Measurements from ENCODE around the gene RPS6KC1. TPM values are rescaled to one million over a fixed set of nuclear protein-coding genes. Genes with fewer than 3 reads are reported as not detected.

RPS6KC1 gene
- total RNA-seq, 1 experiment from 2014 or later, result 20.5 TPM

DNA sequence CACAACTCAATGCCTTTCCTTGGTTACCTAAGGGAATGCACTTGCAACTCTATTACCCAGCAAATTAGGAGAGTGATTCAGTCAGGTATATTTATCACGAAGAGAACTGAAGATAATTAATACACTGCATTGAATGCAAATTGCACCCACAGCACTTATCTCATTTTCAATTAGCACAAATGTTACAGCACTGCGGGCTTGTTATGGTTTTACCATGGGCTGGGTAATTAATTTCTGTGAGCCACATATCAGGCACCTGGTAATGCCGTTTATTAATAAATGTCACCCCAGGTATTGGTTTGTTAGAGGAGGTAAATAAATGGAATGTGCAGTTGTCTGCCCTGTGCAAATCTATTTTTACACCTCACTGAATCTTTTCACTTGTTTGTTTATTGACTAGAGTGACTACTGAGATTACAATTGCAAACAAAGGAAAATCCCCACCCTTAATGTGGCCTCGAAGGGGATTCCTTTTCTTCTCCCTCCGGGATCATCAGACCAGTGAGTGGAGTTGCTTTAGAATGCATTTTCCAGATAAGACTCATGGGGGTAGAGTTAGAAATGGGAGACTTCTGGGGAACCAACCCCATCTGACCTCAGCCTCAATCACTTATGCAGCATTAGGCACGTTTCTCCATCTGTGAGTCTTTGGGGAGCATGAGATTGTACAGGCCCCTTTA lies 269.3 kb downstream of the RPS6KC1 start:
- no peaks in the 10 kb centered on the region for H3K9me3 ChIP-seq (ENCODE audit: control insufficient read depth, insufficient read depth, low read depth, low read length)
- no peaks in the 10 kb centered on the region for H3K27me3 ChIP-seq (ENCODE audit: control insufficient read depth, insufficient read depth, low read length)
- no peaks in the 10 kb centered on the region for H3K4me1 ChIP-seq (ENCODE audit: control insufficient read depth, insufficient read depth, low read length)
- BruUV-seq (replicated peaks), result no TSS peak
- no peaks in the 10 kb centered on the region for H3K36me3 ChIP-seq (ENCODE audit: control insufficient read depth, insufficient read depth, low read length)
- intact Hi-C loops (cut with micrococcal nuclease; ENCODE audit: unreplicated experiment) (no loop called here), in situ Hi-C loops (cut with HindIII; ENCODE audit: low pct_unique_long_range_greater_than_20kb, low sequenced_read_pairs) (no loop called here)
- CTCF ChIA-PET, result no interaction called here
- H3K4me3 ChIP-seq (ENCODE audit: low read depth in 2 of 2, low read length in 2 of 2), result no peak overlapping the region
- ATAC-seq (no peak), DNase-seq (ENCODE audit: low read depth, low spot score) (no peak)
- TF ChIP-seq TCF7L2 (IDR thresholded peaks at IDR 0.05; ENCODE audit: low read depth, low read length), result no peak
- TF ChIP-seq, protein P1, sequence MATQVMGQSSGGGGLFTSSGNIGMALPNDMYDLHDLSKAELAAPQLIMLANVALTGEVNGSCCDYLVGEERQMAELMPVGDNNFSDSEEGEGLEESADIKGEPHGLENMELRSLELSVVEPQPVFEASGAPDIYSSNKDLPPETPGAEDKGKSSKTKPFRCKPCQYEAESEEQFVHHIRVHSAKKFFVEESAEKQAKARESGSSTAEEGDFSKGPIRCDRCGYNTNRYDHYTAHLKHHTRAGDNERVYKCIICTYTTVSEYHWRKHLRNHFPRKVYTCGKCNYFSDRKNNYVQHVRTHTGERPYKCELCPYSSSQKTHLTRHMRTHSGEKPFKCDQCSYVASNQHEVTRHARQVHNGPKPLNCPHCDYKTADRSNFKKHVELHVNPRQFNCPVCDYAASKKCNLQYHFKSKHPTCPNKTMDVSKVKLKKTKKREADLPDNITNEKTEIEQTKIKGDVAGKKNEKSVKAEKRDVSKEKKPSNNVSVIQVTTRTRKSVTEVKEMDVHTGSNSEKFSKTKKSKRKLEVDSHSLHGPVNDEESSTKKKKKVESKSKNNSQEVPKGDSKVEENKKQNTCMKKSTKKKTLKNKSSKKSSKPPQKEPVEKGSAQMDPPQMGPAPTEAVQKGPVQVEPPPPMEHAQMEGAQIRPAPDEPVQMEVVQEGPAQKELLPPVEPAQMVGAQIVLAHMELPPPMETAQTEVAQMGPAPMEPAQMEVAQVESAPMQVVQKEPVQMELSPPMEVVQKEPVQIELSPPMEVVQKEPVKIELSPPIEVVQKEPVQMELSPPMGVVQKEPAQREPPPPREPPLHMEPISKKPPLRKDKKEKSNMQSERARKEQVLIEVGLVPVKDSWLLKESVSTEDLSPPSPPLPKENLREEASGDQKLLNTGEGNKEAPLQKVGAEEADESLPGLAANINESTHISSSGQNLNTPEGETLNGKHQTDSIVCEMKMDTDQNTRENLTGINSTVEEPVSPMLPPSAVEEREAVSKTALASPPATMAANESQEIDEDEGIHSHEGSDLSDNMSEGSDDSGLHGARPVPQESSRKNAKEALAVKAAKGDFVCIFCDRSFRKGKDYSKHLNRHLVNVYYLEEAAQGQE (IDR thresholded peaks at IDR 0.05; ENCODE audit: insufficient read depth in 1 of 2, low read depth in 2 of 2, low read length in 1 of 2), result no peak
- TF ChIP-seq, protein P2, sequence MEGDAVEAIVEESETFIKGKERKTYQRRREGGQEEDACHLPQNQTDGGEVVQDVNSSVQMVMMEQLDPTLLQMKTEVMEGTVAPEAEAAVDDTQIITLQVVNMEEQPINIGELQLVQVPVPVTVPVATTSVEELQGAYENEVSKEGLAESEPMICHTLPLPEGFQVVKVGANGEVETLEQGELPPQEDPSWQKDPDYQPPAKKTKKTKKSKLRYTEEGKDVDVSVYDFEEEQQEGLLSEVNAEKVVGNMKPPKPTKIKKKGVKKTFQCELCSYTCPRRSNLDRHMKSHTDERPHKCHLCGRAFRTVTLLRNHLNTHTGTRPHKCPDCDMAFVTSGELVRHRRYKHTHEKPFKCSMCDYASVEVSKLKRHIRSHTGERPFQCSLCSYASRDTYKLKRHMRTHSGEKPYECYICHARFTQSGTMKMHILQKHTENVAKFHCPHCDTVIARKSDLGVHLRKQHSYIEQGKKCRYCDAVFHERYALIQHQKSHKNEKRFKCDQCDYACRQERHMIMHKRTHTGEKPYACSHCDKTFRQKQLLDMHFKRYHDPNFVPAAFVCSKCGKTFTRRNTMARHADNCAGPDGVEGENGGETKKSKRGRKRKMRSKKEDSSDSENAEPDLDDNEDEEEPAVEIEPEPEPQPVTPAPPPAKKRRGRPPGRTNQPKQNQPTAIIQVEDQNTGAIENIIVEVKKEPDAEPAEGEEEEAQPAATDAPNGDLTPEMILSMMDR (IDR thresholded peaks at IDR 0.05), result no peak
- no peak for TF ChIP-seq SIN3A (IDR thresholded peaks at IDR 0.05; ENCODE audit: borderline replicate concordance, insufficient read depth, low read depth, low read length)
- TF ChIP-seq POLR2AphosphoS5 (IDR thresholded peaks at IDR 0.05; ENCODE audit: low read depth, low read length), result no peak
- POLR2A ChIA-PET, result no interaction called here
- H3K27ac ChIP-seq (ENCODE audit: low read length), result no peak overlapping the region

Other genes with a start within 250 kb of the RPS6KC1 start
- not detected for gene SPATA45, start 203.6 kb upstream of the RPS6KC1 start, total RNA-seq (2021; ENCODE audit: unreplicated experiment)
- 21.4 TPM for gene FLVCR1, start 193.0 kb upstream of the RPS6KC1 start, total RNA-seq (2021; ENCODE audit: unreplicated experiment)
- 1.7 TPM for gene VASH2, start 100.7 kb upstream of the RPS6KC1 start, total RNA-seq (2021; ENCODE audit: unreplicated experiment)
- 34.8 TPM for gene ANGEL2, start 35.4 kb upstream of the RPS6KC1 start, total RNA-seq (2021; ENCODE audit: unreplicated experiment)

All from Panc1 (cell line).